WTC11 (cell line): ENCODE results near the gene KIF26A. TPM values are rescaled to one million over a fixed set of nuclear protein-coding genes. Genes with fewer than 3 reads are reported as not detected.
A peak's percentile ranks its signal among the peaks of the same experiment; 100 is the strongest.

Source experiments
- ATAC-seq: fragments of 200-7000 bp; cut with Tn5 transposase; 2 replicates; pipeline ENCODE4 v1.10.0; 2021; ENCODE audit warnings: mild to moderate bottlenecking, moderate library complexity
- CTCF ChIA-PET: fragments of 300-600 bp; sonication (Branson Sonifier 250); formaldehyde crosslinking; loops from one replicate; lab custom pipeline; 2021; ENCODE audit warnings: antibody characterized with exemption; lab: Charles Lee
- POLR2A ChIA-PET: fragments of 350-600 bp; sonication (Branson Sonifier 250); formaldehyde crosslinking; loops from one replicate; lab custom pipeline; 2021; ENCODE audit warnings: antibody characterized with exemption; lab: Charles Lee
- DNase-seq: peaks from one replicate; pipeline ENCODE4 v3.0.0; 2021; ENCODE audit warnings: low spot score
- H3K27ac Mint-ChIP-seq: 2 replicates; pipeline ENCODE4 v1.8.0; 2021; ENCODE audit warnings: mixed read lengths
- H3K27me3 Mint-ChIP-seq: 2 replicates; pipeline ENCODE4 v1.8.0; 2021; ENCODE audit warnings: low read depth, mild to moderate bottlenecking, moderate library complexity, mixed read lengths
- H3K36me3 Mint-ChIP-seq: 2 replicates; pipeline ENCODE4 v1.8.0; 2021; ENCODE audit warnings: mixed read lengths
- H3K4me1 Mint-ChIP-seq: 2 replicates; pipeline ENCODE4 v1.8.0; 2022; ENCODE audit warnings: mixed read lengths
- H3K4me3 Mint-ChIP-seq: 2 replicates; pipeline ENCODE4 v1.8.0; 2021; ENCODE audit warnings: mild to moderate bottlenecking, moderate library complexity, mixed read lengths
- H3K9me3 Mint-ChIP-seq: 2 replicates; pipeline ENCODE4 v1.8.0; 2021; ENCODE audit warnings: mixed read lengths
- CREB1 ChIP-seq: sonication (generic); formaldehyde crosslinking; IDR thresholded peaks from 2 replicates; pipeline ENCODE4 v1.8.0; 2023; ENCODE audit warnings: mild to moderate bottlenecking, missing genetic modification reagents
- ESRRA ChIP-seq: sonication (generic); formaldehyde crosslinking; IDR thresholded peaks from 2 replicates; pipeline ENCODE4 v1.8.1; 2022; ENCODE audit warnings: mild to moderate bottlenecking, missing genetic modification reagents, borderline replicate concordance
- FOXK1 ChIP-seq: sonication (generic); formaldehyde crosslinking; IDR thresholded peaks from 2 replicates; pipeline ENCODE4 v1.8.0; 2022; ENCODE audit warnings: mild to moderate bottlenecking, moderate library complexity, missing genetic modification reagents
- FOXP1 ChIP-seq: sonication (generic); formaldehyde crosslinking; IDR thresholded peaks from 2 replicates; pipeline ENCODE4 v1.8.0; 2022; ENCODE audit warnings: missing genetic modification reagents, mild to moderate bottlenecking, moderate library complexity, borderline replicate concordance
- GABPB1 ChIP-seq: sonication (generic); formaldehyde crosslinking; IDR thresholded peaks from 2 replicates; pipeline ENCODE4 v1.8.1; 2023; ENCODE audit warnings: mild to moderate bottlenecking, missing genetic modification reagents
- JUN ChIP-seq: sonication (generic); formaldehyde crosslinking; IDR thresholded peaks from 2 replicates; pipeline ENCODE4 v1.8.0; 2023; ENCODE audit warnings: mild to moderate bottlenecking, missing genetic modification reagents
- SP1 ChIP-seq: sonication (generic); formaldehyde crosslinking; conservative IDR thresholded peaks from 2 replicates; pipeline ENCODE4 v1.8.1; 2022; ENCODE audit warnings: missing genetic modification reagents
- ZNF317 ChIP-seq: sonication (generic); formaldehyde crosslinking; IDR thresholded peaks from 2 replicates; pipeline ENCODE4 v1.8.1; 2023; ENCODE audit warnings: low read depth, mild to moderate bottlenecking, moderate library complexity, missing genetic modification reagents, borderline replicate concordance
- total RNA-seq: library from RNA; stranded (reverse); gene quantifications from 3 replicates; pipeline ENCODE4 v1.2.3, GENCODE V29; 2021
- TF ChIP-seq, protein P1 (sequence below): sonication (generic); formaldehyde crosslinking; IDR thresholded peaks from 2 replicates; pipeline ENCODE4 v1.8.1; 2023; ENCODE audit warnings: mild to moderate bottlenecking, missing genetic modification reagents, borderline replicate concordance
- TF ChIP-seq, protein P2 (sequence below): fragments of 250-450 bp; sonication (Bioruptor Pico); IDR thresholded peaks from 2 replicates; pipeline ENCODE4 v1.9.0; 2021; ENCODE audit warnings: moderate library complexity, mild to moderate bottlenecking, inconsistent platforms, borderline replicate concordance
- TF ChIP-seq, protein P3 (sequence below): sonication (generic); formaldehyde crosslinking; IDR thresholded peaks from 2 replicates; pipeline ENCODE4 v1.8.0; 2023; ENCODE audit warnings: missing genetic modification reagents, mild to moderate bottlenecking, borderline replicate concordance
- TF ChIP-seq, protein P4 (sequence below): sonication (generic); formaldehyde crosslinking; IDR thresholded peaks from 2 replicates; pipeline ENCODE4 v1.8.1; 2023; ENCODE audit warnings: mild to moderate bottlenecking, missing genetic modification reagents, moderate library complexity
- TF ChIP-seq, protein P5 (sequence below): fragments of 250-450 bp; sonication (Bioruptor Pico); IDR thresholded peaks from 2 replicates; pipeline ENCODE4 v2.1.2; 2022; ENCODE audit warnings: mild to moderate bottlenecking, moderate library complexity

Gene KIF26A
- total RNA-seq, 1 experiment from 2014 or later, result 53.4 TPM

DNA sequence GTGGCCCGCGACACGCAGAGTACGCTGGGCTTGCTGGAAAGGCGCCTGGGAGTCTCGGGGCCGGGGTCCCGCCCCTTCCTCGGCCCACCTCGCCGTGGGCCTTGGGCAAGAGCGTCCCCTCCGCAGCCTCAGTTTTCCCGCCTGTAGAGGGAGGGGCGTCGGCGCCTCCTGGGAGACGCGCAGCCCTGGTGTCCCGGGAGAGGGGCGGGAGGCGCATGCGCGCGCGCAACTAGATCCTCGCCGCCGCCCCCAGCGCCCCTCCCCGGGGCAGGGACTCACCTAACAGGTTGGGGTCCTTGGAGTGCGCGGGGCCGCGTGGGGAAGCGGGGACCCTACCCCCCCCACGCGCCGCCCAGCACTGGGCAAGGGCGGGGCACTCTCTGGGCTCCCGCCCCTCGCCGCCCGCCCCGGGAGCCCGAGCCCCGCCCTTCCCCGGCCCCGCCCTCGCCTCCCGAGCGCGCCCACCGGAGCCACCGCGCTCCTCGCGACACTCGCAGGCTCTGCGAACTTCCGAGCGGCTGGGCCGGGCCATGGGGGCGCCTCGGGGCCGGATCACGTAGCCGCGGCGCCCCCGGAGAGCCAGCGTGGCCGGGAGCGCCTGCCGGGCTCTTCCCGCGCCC lies at the start of gene KIF26A (continued):
- TF ChIP-seq, protein P1, sequence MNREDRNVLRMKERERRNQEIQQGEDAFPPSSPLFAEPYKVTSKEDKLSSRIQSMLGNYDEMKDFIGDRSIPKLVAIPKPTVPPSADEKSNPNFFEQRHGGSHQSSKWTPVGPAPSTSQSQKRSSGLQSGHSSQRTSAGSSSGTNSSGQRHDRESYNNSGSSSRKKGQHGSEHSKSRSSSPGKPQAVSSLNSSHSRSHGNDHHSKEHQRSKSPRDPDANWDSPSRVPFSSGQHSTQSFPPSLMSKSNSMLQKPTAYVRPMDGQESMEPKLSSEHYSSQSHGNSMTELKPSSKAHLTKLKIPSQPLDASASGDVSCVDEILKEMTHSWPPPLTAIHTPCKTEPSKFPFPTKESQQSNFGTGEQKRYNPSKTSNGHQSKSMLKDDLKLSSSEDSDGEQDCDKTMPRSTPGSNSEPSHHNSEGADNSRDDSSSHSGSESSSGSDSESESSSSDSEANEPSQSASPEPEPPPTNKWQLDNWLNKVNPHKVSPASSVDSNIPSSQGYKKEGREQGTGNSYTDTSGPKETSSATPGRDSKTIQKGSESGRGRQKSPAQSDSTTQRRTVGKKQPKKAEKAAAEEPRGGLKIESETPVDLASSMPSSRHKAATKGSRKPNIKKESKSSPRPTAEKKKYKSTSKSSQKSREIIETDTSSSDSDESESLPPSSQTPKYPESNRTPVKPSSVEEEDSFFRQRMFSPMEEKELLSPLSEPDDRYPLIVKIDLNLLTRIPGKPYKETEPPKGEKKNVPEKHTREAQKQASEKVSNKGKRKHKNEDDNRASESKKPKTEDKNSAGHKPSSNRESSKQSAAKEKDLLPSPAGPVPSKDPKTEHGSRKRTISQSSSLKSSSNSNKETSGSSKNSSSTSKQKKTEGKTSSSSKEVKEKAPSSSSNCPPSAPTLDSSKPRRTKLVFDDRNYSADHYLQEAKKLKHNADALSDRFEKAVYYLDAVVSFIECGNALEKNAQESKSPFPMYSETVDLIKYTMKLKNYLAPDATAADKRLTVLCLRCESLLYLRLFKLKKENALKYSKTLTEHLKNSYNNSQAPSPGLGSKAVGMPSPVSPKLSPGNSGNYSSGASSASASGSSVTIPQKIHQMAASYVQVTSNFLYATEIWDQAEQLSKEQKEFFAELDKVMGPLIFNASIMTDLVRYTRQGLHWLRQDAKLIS (CRISPR knock-in tag), result 0 out of 2 replicates have a peak, but pooled peaks have one; percentile 32
- TF ChIP-seq, protein P2, sequence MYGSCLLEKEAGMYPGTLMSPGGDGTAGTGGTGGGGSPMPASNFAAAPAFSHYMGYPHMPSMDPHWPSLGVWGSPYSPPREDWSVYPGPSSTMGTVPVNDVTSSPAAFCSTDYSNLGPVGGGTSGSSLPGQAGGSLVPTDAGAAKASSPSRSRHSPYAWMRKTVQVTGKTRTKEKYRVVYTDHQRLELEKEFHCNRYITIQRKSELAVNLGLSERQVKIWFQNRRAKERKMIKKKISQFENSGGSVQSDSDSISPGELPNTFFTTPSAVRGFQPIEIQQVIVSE (CRISPR knock-in tag), result no peak
- TF ChIP-seq ESRRA (no peak), CREB1 (CRISPR knock-in tag) (no peak), FOXK1 (CRISPR knock-in tag) (no peak), SP1 (CRISPR knock-in tag) (no peak; the same call in 1 of the 2 replicates), GABPB1 (no peak)

DNA sequence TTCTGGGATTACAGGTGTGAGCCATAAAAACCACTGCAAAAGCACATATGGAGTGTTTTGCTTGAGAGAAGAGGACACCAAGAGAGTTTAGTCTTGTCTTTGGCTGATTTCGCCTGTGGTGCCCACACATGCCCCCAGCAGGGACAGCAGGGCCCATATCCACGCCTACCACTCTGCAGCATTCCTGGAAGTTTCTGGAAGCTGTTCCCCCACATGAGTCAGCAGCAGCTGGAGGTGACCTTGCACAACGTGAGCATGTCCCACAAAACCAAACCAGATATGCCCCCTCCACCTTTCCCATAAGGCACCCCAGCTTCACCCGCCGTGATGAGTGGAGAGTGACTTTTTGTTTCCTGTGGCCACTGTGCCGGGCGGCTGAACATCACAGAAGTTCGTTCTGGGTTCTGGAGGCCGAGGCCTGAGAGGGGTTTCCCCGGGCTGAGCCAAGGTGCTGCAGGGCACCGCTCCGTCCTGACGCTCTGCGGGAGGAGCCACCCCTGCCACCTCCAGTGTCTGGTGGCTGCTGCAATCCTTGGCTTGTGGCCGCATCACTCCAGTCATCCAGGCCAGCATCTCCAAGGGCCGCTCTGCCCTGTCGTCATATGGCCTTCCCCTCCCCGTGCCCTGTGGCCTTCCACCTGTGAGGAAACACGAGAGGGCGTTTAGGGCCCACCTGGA lies 48.2 kb upstream of the KIF26A start:
- no peaks in the 10 kb centered on the region for H3K9me3 Mint-ChIP-seq
- H3K4me3 Mint-ChIP-seq, result no peak overlapping the region
- ATAC-seq, result no peak
- CTCF ChIA-PET, result interaction anchor here (5.4 kb wide), 1 partner anchor 13 kb away, joined by 42 read pairs; no protein-coding TSS in a partner anchor
- H3K36me3 Mint-ChIP-seq, result no peaks in the 10 kb centered on the region
- TF ChIP-seq, protein P3, sequence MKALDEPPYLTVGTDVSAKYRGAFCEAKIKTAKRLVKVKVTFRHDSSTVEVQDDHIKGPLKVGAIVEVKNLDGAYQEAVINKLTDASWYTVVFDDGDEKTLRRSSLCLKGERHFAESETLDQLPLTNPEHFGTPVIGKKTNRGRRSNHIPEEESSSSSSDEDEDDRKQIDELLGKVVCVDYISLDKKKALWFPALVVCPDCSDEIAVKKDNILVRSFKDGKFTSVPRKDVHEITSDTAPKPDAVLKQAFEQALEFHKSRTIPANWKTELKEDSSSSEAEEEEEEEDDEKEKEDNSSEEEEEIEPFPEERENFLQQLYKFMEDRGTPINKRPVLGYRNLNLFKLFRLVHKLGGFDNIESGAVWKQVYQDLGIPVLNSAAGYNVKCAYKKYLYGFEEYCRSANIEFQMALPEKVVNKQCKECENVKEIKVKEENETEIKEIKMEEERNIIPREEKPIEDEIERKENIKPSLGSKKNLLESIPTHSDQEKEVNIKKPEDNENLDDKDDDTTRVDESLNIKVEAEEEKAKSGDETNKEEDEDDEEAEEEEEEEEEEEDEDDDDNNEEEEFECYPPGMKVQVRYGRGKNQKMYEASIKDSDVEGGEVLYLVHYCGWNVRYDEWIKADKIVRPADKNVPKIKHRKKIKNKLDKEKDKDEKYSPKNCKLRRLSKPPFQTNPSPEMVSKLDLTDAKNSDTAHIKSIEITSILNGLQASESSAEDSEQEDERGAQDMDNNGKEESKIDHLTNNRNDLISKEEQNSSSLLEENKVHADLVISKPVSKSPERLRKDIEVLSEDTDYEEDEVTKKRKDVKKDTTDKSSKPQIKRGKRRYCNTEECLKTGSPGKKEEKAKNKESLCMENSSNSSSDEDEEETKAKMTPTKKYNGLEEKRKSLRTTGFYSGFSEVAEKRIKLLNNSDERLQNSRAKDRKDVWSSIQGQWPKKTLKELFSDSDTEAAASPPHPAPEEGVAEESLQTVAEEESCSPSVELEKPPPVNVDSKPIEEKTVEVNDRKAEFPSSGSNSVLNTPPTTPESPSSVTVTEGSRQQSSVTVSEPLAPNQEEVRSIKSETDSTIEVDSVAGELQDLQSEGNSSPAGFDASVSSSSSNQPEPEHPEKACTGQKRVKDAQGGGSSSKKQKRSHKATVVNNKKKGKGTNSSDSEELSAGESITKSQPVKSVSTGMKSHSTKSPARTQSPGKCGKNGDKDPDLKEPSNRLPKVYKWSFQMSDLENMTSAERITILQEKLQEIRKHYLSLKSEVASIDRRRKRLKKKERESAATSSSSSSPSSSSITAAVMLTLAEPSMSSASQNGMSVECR, result no peak
- TF ChIP-seq, protein P4, sequence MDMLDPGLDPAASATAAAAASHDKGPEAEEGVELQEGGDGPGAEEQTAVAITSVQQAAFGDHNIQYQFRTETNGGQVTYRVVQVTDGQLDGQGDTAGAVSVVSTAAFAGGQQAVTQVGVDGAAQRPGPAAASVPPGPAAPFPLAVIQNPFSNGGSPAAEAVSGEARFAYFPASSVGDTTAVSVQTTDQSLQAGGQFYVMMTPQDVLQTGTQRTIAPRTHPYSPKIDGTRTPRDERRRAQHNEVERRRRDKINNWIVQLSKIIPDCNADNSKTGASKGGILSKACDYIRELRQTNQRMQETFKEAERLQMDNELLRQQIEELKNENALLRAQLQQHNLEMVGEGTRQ (CRISPR knock-in tag), result no peak
- TF ChIP-seq FOXP1 (CRISPR knock-in tag) (no peak), FOXK1 (CRISPR knock-in tag) (no peak), ZNF317 (CRISPR knock-in tag) (no peak), JUN (CRISPR knock-in tag) (no peak)
- TF ChIP-seq, protein P5, sequence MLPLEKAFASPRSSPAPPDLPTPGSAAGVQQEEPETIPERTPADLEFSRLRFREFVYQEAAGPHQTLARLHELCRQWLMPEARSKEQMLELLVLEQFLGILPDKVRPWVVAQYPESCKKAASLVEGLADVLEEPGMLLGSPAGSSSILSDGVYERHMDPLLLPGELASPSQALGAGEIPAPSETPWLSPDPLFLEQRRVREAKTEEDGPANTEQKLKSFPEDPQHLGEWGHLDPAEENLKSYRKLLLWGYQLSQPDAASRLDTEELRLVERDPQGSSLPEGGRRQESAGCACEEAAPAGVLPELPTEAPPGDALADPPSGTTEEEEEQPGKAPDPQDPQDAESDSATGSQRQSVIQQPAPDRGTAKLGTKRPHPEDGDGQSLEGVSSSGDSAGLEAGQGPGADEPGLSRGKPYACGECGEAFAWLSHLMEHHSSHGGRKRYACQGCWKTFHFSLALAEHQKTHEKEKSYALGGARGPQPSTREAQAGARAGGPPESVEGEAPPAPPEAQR (CRISPR knock-in tag), result no peak
- TF ChIP-seq, all 79 proteins: peak for 0
- Mint-ChIP-seq H3K4me1 (peaks cover 5% of the 10 kb centered on the region), H3K27ac (no peak overlapping the region), H3K27me3 (no peaks in the 10 kb centered on the region)
- POLR2A ChIA-PET, result no interaction called here
- DNase-seq, result no peak
